Skeletal muscle satellite cell (primary cell): Measurements from ENCODE around the gene SH3PXD2A.
A peak's percentile ranks its signal among the peaks of the same experiment; 100 is the strongest.
"Not testable (repeated sequence)": the region's sequence is repeated elsewhere in the genome, so short reads cannot be mapped to it uniquely, and the experiment has no call there.

Experiments used
- H3K27me3 ChIP-seq: 2 replicates; pipeline ENCODE4 v1.7.0; 2013; ENCODE audit warnings: low read length; ENCODE audit not compliant: control insufficient read depth, insufficient read depth
- H3K36me3 ChIP-seq: 2 replicates; pipeline ENCODE4 v1.7.0; 2013; ENCODE audit warnings: mild to moderate bottlenecking, control low read depth, low read length; ENCODE audit not compliant: insufficient read depth
- H3K4me1 ChIP-seq: 2 replicates; pipeline ENCODE4 v1.7.0; 2013; ENCODE audit warnings: low read length; ENCODE audit not compliant: control insufficient read depth, insufficient read depth
- H3K4me2 ChIP-seq: 2 replicates; pipeline ENCODE4 v1.7.0; 2013; ENCODE audit warnings: mild to moderate bottlenecking, low read length
- H3K4me3 ChIP-seq: 2 replicates; pipeline ENCODE4 v1.7.0; 2013; ENCODE audit warnings: low read length
- H3K9ac ChIP-seq: 2 replicates; pipeline ENCODE4 v1.7.0; 2013; ENCODE audit warnings: mild to moderate bottlenecking, low read depth, low read length, moderate library complexity
- H3K9me3 ChIP-seq: replicated peaks from 2 replicates; pipeline ENCODE4 v1.7.0; 2013; ENCODE audit warnings: mild to moderate bottlenecking, control low read depth, low read length

Gene SH3PXD2A

GRCh38 chr10:103666087-103666761 lies 189.2 kb downstream of the SH3PXD2A start:
- Histone ChIP-seq H3K4me1 (peaks cover 46% of the 10 kb centered on the region), H3K4me3 (no peak overlapping the region), H3K9me3 (no peaks in the 10 kb centered on the region), H3K9ac (no peak overlapping the region), H3K36me3 (no peaks in the 10 kb centered on the region), H3K4me2 (no peak overlapping the region), H3K27me3 (no peaks in the 10 kb centered on the region)

- H3K4me3 ChIP-seq = no peak overlapping the region
- peaks cover 54% of the 10 kb centered on the region for H3K4me1 ChIP-seq
- no peak overlapping the region for H3K9ac ChIP-seq
- no peaks in the 10 kb centered on the region for H3K36me3 ChIP-seq
- H3K4me2 ChIP-seq = no peak overlapping the region
- H3K27me3 ChIP-seq = no peaks in the 10 kb centered on the region
- no peaks in the 10 kb centered on the region for H3K9me3 ChIP-seq
Measured at GRCh38 chr10:103665162-103665889, 190.1 kb downstream of the SH3PXD2A start.

DNA sequence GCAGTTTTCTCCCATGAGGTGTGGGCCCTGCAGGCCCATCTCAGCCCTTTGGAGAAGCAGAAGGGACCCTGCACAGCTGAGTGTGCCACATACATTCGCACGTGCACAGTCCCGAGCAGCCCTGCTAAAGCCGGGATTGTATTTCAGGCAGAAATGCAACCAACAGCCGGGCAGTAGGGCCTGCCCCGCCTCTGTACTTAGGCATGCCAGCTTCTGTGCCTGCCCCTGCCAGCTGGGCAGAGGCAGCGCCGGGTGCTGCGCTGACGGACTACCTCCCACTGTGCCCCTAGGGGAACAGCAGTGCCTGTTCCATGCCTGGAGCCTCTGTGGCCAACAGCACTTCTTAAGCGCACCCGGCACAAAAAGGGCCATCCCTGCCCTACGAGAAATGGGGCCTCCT lies 191.6 kb downstream of the SH3PXD2A start:
- H3K9me3 ChIP-seq = no peaks in the 10 kb centered on the region
- no peaks in the 10 kb centered on the region for H3K27me3 ChIP-seq
- H3K4me2 ChIP-seq = peak overlapping the region; percentile 57
- peak overlapping the region; percentile 3 for H3K9ac ChIP-seq
- H3K4me1 ChIP-seq = peaks cover 53% of the 10 kb centered on the region
- H3K4me3 ChIP-seq = no peak overlapping the region
- peaks cover 5% of the 10 kb centered on the region for H3K36me3 ChIP-seq

GRCh38 chr10:103663236-103663635 lies 192.1 kb downstream of the SH3PXD2A start:
- no peak overlapping the region for H3K4me3 ChIP-seq
- H3K4me2 ChIP-seq = peak overlapping the region; percentile 57
- H3K9ac ChIP-seq = no peak overlapping the region
- H3K27me3 ChIP-seq = no peaks in the 10 kb centered on the region
- H3K9me3 ChIP-seq = no peaks in the 10 kb centered on the region
- H3K36me3 ChIP-seq = peaks cover 10% of the 10 kb centered on the region
- H3K4me1 ChIP-seq = peaks cover 47% of the 10 kb centered on the region

DNA sequence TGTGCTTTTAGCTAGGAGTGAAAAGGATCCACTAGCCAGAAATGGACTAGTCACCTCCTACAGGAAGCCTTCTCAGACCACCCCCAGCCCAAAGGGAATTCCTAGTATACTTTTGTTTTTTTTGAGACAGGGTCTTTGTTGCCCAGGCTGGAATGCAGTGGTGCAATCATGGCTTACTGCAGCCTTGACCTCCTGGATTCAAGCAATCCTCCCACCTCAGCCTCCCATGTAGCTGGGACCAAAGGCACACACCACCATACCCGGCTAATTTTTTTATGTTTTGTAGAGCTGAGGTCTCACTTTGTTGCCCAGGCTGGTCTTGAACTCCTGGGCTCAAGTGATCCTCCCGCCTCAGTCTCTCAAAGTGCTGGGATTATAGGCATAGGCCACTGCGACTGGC lies 192.7 kb downstream of the SH3PXD2A start:
- not testable (repeated sequence) for H3K4me3 ChIP-seq, H3K27me3 ChIP-seq, H3K4me2 ChIP-seq, H3K9me3 ChIP-seq, H3K9ac ChIP-seq
- Histone ChIP-seq H3K4me1 (peaks cover 42% of the 10 kb centered on the region), H3K36me3 (peaks cover 16% of the 10 kb centered on the region)

DNA sequence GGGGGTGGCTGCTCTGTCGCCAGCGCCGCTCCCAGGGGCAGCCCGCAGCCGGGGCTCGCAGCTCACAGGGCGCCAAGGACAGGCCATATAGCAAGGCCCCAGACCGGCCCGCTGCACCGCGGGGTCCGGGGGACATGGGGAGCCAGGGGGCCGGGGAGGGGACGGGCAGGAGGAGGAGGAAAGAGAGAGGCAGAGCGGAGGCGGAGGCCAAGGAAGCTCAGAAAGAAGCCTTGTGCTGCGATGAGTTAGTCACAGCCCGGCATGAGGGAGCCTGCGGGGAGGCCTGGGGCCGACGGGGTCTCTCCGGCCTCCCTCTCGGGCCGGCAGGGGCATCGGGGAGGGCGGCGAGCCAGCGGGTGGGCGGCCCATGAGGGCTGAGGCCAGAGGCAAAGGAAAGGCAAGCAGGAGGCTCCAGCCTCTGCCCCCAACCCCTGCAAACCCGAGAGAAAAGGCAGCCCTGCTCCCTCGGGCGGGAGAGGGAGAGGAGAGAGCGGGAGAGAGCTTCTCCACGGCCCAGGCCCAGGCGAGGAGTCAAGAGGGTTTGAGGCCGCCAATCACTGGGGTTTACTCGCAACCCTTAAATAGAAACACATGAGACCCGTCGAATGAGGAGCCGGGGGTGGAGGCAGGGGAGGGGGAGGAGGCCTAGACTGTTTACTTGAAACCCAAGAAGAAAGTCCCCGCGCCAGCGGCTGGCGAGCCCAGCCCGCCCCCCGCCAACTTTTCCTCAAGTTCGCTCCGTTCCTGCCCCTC lies 194.0 kb downstream of the SH3PXD2A start:
- H3K36me3 ChIP-seq = peaks cover 27% of the 10 kb centered on the region
- H3K4me1 ChIP-seq = peaks cover 42% of the 10 kb centered on the region

GRCh38 chr10:103660364-103661197 lies 194.8 kb downstream of the SH3PXD2A start:
- Histone ChIP-seq H3K36me3 (peaks cover 34% of the 10 kb centered on the region), H3K9me3 (no peaks in the 10 kb centered on the region), H3K4me3 (peak overlapping the region; percentile 87), H3K27me3 (no peaks in the 10 kb centered on the region), H3K4me2 (peak overlapping the region; percentile 99), H3K9ac (peak overlapping the region; percentile 88), H3K4me1 (peaks cover 42% of the 10 kb centered on the region)

More for the DNA sequence above, 194.0 kb downstream of the SH3PXD2A start:
- H3K4me2 ChIP-seq = peak overlapping the region; percentile 99
- H3K4me3 ChIP-seq = peak overlapping the region; percentile 87
- H3K9me3 ChIP-seq = no peaks in the 10 kb centered on the region
- no peaks in the 10 kb centered on the region for H3K27me3 ChIP-seq
- peak overlapping the region; percentile 88 for H3K9ac ChIP-seq

- Histone ChIP-seq H3K4me2 (peak overlapping the region; percentile 99), H3K9me3 (no peaks in the 10 kb centered on the region), H3K4me1 (peaks cover 42% of the 10 kb centered on the region), H3K9ac (peak overlapping the region; percentile 88), H3K27me3 (no peaks in the 10 kb centered on the region), H3K36me3 (peaks cover 38% of the 10 kb centered on the region), H3K4me3 (peak overlapping the region; percentile 87)
Measured at GRCh38 chr10:103659674-103660363, 195.6 kb downstream of the SH3PXD2A start.

DNA sequence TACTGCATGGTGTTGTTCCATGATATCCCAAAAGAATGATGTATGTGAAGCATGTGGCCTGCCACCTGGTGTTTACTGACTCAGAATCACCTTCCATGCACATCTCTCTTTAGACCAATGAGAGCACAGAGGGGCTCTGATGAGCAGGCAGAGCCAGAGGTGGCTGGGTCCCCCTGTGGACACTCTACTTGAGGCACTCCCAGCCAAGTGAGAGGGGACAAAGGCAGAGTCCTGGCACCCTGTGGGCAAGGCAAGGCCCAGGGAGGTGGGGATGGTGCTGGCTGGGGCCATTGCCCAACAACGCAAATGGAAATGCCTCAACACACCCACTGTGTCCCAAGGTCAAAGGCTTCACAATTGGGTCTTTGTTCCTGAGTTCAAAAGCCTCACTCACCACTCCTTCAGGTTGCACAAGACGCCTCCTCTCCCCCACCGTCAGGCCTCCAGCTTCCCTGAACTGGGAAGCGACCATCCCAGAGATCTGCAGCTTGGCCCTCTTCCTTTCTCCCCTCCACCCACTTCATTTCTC lies 197.3 kb downstream of the SH3PXD2A start:
- Histone ChIP-seq H3K9ac (no peak overlapping the region), H3K4me2 (no peak overlapping the region)

GRCh38 chr10:103657061-103657591 lies 198.2 kb downstream of the SH3PXD2A start:
- Histone ChIP-seq H3K4me3 (no peak overlapping the region), H3K4me2 (no peak overlapping the region), H3K9me3 (no peaks in the 10 kb centered on the region), H3K36me3 (peaks cover 43% of the 10 kb centered on the region), H3K4me1 (peaks cover 27% of the 10 kb centered on the region), H3K9ac (no peak overlapping the region), H3K27me3 (no peaks in the 10 kb centered on the region)

More for the DNA sequence above, 197.3 kb downstream of the SH3PXD2A start:
- no peaks in the 10 kb centered on the region for H3K27me3 ChIP-seq
- H3K4me1 ChIP-seq = peaks cover 29% of the 10 kb centered on the region
- H3K4me3 ChIP-seq = no peak overlapping the region
- no peaks in the 10 kb centered on the region for H3K9me3 ChIP-seq
- H3K36me3 ChIP-seq = peaks cover 42% of the 10 kb centered on the region
